Epidermal melanocyte (primary cell): Measurements from ENCODE around the gene FIG4.
A peak's percentile ranks its signal among the peaks of the same experiment; 100 is the strongest.
"Not testable (repeated sequence)": the region's sequence is repeated elsewhere in the genome, so short reads cannot be mapped to it uniquely, and the experiment has no call there.

Experiments
- DNase-seq: peaks from one replicate; pipeline ENCODE4 v3.0.0; 2011; ENCODE audit warnings: low spot score; ENCODE audit not compliant: insufficient read length

FIG4 gene

GRCh38 chr6:109759098-109759955 lies 68.2 kb downstream of the FIG4 start:
- DNase-seq = no peak

GRCh38 chr6:109760208-109760607 lies 69.1 kb downstream of the FIG4 start:
- DNase-seq = no peak

- DNase-seq = no peak
These were observed 71.1 kb downstream of the FIG4 start for GRCh38 chr6:109762166-109762565.

- DNase-seq = no peak
These were observed 71.8 kb downstream of the FIG4 start for GRCh38 chr6:109762769-109763441.

GRCh38 chr6:109766167-109766566 lies 75.1 kb downstream of the FIG4 start:
- no peak for DNase-seq

- no peak for DNase-seq
These were observed 76.9 kb downstream of the FIG4 start for GRCh38 chr6:109767961-109768360.

GRCh38 chr6:109768485-109768884 lies 77.4 kb downstream of the FIG4 start:
- DNase-seq = no peak

- DNase-seq = no peak
These were observed 78.1 kb downstream of the FIG4 start for GRCh38 chr6:109769213-109769612.

GRCh38 chr6:109770047-109770446 lies 79.0 kb downstream of the FIG4 start:
- no peak for DNase-seq

GRCh38 chr6:109770779-109771178 lies 79.7 kb downstream of the FIG4 start:
- DNase-seq = no peak

GRCh38 chr6:109771939-109772755 lies 81.1 kb downstream of the FIG4 start:
- not testable (repeated sequence) for DNase-seq

- DNase-seq = no peak
These were observed 81.9 kb downstream of the FIG4 start for GRCh38 chr6:109772883-109773431.

- no peak for DNase-seq
These were observed 89.9 kb downstream of the FIG4 start for GRCh38 chr6:109781001-109781400.

GRCh38 chr6:109782491-109782999 lies 91.4 kb downstream of the FIG4 start:
- DNase-seq = no peak

- no peak for DNase-seq
These were observed 92.3 kb downstream of the FIG4 start for GRCh38 chr6:109783250-109783986.

- DNase-seq = no peak
These were observed 96.2 kb downstream of the FIG4 start for GRCh38 chr6:109787312-109787711.

- no peak for DNase-seq
These were observed 97.6 kb downstream of the FIG4 start for GRCh38 chr6:109788687-109789086.

- DNase-seq = no peak
These were observed 99.0 kb downstream of the FIG4 start for GRCh38 chr6:109790131-109790530.

- DNase-seq = no peak
These were observed 100.2 kb downstream of the FIG4 start for GRCh38 chr6:109791301-109791700.

- no peak for DNase-seq
These were observed 101.9 kb downstream of the FIG4 start for GRCh38 chr6:109793021-109793420.

- DNase-seq = peak; percentile 70
These were observed 102.7 kb downstream of the FIG4 start for GRCh38 chr6:109793792-109794191.
